Neuron (in vitro differentiated cells): ENCODE data around the gene TEX10.
"Not testable (repeated sequence)": the region's sequence is repeated elsewhere in the genome, so short reads cannot be mapped to it uniquely, and the experiment has no call there.

Experiments used
- H2AFZ ChIP-seq: one replicate; pipeline ENCODE4 v1.6.1; 2013; ENCODE audit warnings: low read depth, mild to moderate bottlenecking, inconsistent platforms, low read length, moderate library complexity
- H3K27me3 ChIP-seq: one replicate; pipeline ENCODE4 v1.6.1; 2013; ENCODE audit warnings: low read length; ENCODE audit not compliant: insufficient read depth
- H3K36me3 ChIP-seq: one replicate; pipeline ENCODE4 v1.6.1; 2013; ENCODE audit warnings: low read length; ENCODE audit not compliant: insufficient read depth
- H3K4me1 ChIP-seq: one replicate; pipeline ENCODE4 v1.6.1; 2013; ENCODE audit warnings: low read length; ENCODE audit not compliant: insufficient read depth
- H3K4me3 ChIP-seq: 2 replicates; pipeline ENCODE4 v1.5.1; 2013; ENCODE audit warnings: mild to moderate bottlenecking, low read length, moderate library complexity
- H3K9me3 ChIP-seq: one replicate; pipeline ENCODE4 v1.6.1; 2013; ENCODE audit warnings: low read length

TEX10 gene

DNA sequence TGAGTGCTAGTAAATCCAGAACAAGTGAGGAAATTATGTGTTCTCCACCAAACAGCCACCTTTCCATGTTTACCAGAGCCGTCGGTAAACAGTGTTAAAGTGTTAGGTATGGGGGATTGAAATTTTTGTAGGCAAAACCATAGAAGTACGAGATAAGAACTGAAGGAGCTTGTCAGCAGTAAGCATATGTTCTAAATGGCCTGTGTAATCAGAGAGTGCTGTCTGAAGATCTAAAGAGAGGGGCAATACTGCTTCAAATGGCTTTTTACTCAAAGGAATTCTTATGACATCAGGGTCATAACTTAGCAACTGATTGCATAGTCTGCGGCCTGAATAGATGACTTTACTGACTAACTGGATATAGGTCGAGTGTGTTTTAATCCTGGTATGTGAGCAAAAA, 13.4 kb upstream of the TEX10 start:
- Histone ChIP-seq H2AFZ (no peak overlapping the region), H3K9me3 (peaks cover 27% of the 10 kb centered on the region), H3K4me1 (peaks cover 2% of the 10 kb centered on the region), H3K27me3 (no peaks in the 10 kb centered on the region), H3K36me3 (peaks cover 6% of the 10 kb centered on the region), H3K4me3 (no peak overlapping the region)

DNA sequence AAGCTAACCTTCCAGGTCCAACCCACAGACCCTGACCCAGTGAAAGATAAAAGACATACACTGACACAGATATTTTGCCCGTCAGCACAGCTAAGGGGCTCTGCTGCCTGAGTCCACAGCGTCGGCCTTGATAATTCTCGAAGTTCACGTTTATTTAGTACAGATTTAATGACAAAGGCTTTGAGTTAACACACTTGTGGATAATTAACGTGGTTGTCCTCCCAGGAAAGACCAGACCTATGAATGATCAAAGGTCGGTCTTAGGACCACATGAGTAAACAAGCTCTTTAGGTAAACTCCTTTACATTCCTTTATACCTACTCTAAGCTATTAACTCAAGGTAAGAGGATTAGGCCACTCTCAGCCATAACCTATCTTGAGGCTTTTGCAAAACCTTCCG, 11.3 kb upstream of the TEX10 start:
- Histone ChIP-seq H3K4me1 (peaks cover 2% of the 10 kb centered on the region), H3K27me3 (no peaks in the 10 kb centered on the region), H3K9me3 (peaks cover 28% of the 10 kb centered on the region), H3K4me3 (no peak overlapping the region), H2AFZ (no peak overlapping the region), H3K36me3 (peaks cover 10% of the 10 kb centered on the region)

DNA sequence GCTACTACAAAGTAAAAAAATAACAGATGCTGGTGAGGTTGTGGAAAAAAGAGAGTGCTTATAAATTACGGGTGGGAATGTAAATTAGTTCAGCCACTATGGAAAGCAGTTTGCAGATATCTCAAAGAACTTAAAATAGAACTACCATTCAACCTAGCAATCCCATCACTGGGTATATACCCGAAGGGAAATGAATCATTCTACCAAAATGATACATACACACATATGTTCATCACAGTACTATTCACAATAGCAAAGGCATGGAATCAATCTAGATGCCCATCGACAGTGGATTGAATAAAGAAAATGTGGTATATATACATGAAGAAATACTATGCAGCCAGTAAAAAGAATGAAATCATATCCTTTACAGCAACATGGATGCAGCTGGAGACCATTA, 6.3 kb upstream of the TEX10 start:
- Histone ChIP-seq H2AFZ (no peak overlapping the region), H3K4me3 (no peak overlapping the region), H3K4me1 (peaks cover 5% of the 10 kb centered on the region), H3K27me3 (no peaks in the 10 kb centered on the region), H3K36me3 (peaks cover 15% of the 10 kb centered on the region), H3K9me3 (peaks cover 28% of the 10 kb centered on the region)

DNA sequence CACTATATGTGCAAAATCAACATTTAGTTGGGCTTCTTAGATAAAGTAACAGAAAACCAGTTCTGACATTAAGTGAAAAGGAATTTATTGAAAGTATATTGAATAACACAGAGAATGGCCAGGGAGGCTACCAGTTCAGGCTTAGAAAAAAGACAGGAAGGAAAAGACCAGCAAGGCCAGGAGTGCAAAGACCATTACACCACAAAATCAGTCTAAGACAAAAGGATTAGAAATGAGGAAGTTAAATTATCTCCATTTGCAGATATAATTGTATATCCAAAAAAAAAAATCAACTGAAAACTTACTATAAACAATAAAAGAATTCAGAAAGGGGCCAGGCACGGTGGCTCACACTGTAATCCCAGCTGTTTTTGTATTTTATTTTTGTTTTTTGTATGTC, 4.8 kb upstream of the TEX10 start:
- Histone ChIP-seq H2AFZ (no peak overlapping the region), H3K36me3 (peaks cover 15% of the 10 kb centered on the region), H3K4me1 (peaks cover 12% of the 10 kb centered on the region), H3K9me3 (peaks cover 20% of the 10 kb centered on the region), H3K27me3 (no peaks in the 10 kb centered on the region), H3K4me3 (no peak overlapping the region)

DNA sequence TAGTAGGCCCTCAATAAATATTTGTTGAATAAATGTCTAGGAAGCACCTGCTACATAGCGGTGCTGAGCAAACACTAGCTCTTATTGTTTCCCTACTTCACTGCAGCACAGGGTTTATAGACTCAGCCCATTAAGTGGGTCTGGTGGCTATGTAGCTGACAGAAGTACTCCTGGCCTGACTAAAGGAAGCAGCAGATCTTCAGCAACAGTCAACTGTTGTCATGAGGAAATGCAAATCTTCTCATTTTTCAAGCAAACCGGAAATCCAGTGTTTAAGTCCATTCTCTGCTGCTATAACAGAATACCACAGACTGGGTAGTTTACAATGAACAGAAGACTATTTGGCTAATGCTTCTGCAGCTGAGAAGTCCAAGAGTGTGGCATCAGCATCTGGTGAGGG, 2.8 kb upstream of the TEX10 start:
- Histone ChIP-seq H3K4me3 (no peak overlapping the region), H3K9me3 (peaks cover 20% of the 10 kb centered on the region), H3K36me3 (peaks cover 15% of the 10 kb centered on the region), H3K27me3 (no peaks in the 10 kb centered on the region), H3K4me1 (peaks cover 22% of the 10 kb centered on the region), H2AFZ (no peak overlapping the region)

DNA sequence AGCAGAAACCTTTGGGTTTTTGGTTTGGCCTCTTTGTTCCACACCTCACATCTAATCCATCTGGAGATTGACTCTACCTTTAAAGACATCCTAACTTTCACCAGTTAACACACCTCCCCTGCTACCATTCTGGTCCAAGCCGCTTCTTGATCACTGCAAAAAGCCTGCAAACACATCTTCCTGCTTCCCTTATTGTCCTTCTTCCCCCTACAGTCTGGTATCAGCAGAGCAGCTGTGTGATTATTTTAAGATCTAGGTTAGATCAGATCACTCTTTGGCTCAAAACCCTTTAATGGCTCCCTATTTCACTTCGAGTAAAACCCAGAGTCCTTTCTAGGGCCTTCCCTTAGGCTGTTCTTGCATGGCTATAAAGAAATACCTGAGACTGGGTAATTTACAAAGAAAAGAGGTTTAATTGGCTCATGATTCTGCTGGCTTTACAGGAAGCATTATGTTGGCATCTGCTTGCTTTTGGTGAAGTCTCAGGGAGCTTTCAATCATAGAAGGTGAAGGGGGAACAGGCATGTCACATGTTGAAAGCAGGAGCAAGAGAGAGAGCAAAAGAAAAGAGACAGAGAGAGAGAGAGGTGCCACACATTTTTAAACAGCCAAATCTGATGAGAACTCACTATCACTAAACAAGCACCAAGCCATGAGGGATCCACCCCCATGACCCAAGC, 1.5 kb upstream of the TEX10 start:
- peaks cover 18% of the 10 kb centered on the region for H3K9me3 ChIP-seq
- H3K27me3 ChIP-seq: no peaks in the 10 kb centered on the region
- H3K4me1 ChIP-seq: peaks cover 31% of the 10 kb centered on the region
- H2AFZ ChIP-seq: no peak overlapping the region
- peaks cover 13% of the 10 kb centered on the region for H3K36me3 ChIP-seq
- peak overlapping the region; percentile 87 for H3K4me3 ChIP-seq

DNA sequence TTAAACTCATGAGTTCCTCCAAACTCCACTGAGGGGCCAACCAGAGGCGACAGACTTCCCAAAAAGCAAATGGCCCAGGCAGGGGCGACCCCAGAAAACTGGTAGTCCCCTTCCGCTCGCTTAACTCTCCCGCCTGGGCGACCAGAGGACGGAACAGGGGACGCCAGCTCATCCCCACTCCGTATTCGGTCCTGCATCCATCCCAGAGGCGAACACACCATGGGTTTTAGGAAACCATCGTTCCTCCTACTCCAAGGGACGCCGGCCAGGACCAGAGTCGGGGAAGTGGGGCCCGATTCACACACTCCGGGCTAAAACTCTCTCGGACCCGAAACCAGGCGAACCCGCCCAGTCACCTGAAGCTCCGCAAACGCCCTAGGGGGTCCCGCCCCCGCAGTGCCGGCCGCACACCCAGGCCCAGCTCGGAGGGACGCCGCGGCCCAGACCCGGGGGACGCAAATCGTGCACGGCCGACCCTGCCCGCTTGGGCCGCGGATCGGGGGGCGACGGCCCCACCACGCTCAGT, 478 bp downstream of the TEX10 start:
- peak overlapping the region; percentile 88 for H2AFZ ChIP-seq
- H3K9me3 ChIP-seq: peaks cover 15% of the 10 kb centered on the region
- H3K36me3 ChIP-seq: peaks cover 13% of the 10 kb centered on the region
- H3K4me1 ChIP-seq: peaks cover 31% of the 10 kb centered on the region
- H3K27me3 ChIP-seq: no peaks in the 10 kb centered on the region
- H3K4me3 ChIP-seq: peak overlapping the region; percentile 87

DNA sequence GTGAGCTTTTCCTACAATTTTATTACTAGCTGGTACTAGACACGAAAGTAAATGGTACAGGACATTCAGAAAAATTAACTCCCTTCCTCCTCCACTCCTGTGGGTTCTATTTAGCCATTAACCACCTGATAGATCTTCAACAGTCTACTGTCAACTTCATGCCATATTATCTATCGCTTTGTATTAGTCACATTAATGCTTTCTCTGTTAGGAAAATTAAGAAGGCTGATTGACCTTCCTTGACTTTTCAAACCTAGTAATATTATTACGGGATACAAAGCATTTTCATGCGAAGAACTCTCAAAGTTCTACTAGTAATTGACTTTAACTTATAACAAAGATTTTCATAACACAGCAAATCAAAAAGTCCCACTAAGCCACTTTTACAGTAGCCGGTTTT, 1.2 kb downstream of the TEX10 start:
- peak overlapping the region; percentile 87 for H3K4me3 ChIP-seq
- H3K4me1 ChIP-seq: peaks cover 31% of the 10 kb centered on the region
- H2AFZ ChIP-seq: no peak overlapping the region
- peaks cover 15% of the 10 kb centered on the region for H3K9me3 ChIP-seq
- peaks cover 20% of the 10 kb centered on the region for H3K36me3 ChIP-seq
- H3K27me3 ChIP-seq: no peaks in the 10 kb centered on the region

DNA sequence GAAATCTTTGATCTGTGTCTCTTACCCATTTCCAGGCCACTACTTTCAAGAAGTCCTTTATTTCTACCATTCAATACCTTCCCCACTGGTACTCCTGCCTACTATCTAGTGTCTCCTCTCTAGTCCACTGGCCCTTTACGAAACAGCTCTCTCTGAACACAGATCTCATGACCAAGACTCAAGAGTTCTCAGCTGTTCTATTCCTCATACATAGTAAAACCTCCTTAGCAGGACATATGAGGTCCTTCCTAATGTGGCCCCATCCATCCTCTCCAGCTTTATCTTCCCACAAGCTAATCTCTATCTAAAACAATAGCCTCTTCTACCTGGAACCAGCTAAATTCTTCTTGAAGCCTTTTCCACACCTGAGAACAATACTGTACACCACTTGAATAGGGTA, 2.6 kb downstream of the TEX10 start:
- Histone ChIP-seq H3K27me3 (no peaks in the 10 kb centered on the region), H2AFZ (no peak overlapping the region), H3K4me3 (no peak overlapping the region), H3K36me3 (peaks cover 27% of the 10 kb centered on the region), H3K9me3 (peaks cover 10% of the 10 kb centered on the region), H3K4me1 (peaks cover 31% of the 10 kb centered on the region)

DNA sequence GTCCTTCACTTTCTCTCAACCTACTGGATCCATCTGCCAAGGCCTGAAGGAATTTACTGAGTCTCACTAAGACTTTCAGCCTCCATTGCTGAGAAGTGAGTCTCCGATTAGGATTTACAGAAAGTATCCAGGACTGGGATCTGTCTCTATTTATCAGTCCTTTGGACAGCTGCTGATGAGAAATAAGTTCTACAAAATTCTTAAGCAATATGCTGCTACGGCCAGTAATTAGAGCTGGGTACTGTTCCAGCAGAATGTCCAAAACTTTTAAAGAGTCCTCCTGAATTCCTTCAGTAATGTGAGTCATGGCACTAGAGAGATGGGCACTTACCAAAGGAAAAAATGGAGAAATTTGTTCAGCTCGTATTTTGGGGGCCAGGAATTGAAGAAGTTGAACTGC, 5.9 kb downstream of the TEX10 start:
- peaks cover 19% of the 10 kb centered on the region for H3K4me1 ChIP-seq
- H3K36me3 ChIP-seq: peaks cover 30% of the 10 kb centered on the region
- no peak overlapping the region for H3K4me3 ChIP-seq
- no peaks in the 10 kb centered on the region for H3K27me3 ChIP-seq
- no peak overlapping the region for H2AFZ ChIP-seq
- H3K9me3 ChIP-seq: peaks cover 2% of the 10 kb centered on the region

DNA sequence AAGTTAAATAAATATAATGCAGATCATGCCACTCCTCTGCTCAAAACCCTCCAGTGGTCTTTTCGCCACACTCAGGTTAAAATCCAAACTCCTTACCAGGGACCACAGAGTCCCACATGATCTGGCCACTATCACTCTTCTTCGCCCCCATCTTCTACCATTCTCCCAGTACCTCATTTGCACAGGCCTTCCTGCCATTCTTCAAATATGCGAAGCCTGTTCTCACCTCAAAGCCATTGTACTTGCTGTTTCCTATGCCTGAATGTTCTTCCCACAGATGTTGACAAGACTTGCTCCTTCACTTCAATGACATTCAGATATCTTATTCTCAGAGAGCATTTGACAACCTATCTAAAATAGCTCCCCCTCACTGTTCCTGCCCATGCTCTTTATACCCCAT, 10.9 kb downstream of the TEX10 start:
- Histone ChIP-seq H2AFZ (no peak overlapping the region), H3K9me3 (no peaks in the 10 kb centered on the region), H3K4me1 (no peaks in the 10 kb centered on the region), H3K36me3 (peaks cover 32% of the 10 kb centered on the region), H3K4me3 (no peak overlapping the region), H3K27me3 (no peaks in the 10 kb centered on the region)

DNA sequence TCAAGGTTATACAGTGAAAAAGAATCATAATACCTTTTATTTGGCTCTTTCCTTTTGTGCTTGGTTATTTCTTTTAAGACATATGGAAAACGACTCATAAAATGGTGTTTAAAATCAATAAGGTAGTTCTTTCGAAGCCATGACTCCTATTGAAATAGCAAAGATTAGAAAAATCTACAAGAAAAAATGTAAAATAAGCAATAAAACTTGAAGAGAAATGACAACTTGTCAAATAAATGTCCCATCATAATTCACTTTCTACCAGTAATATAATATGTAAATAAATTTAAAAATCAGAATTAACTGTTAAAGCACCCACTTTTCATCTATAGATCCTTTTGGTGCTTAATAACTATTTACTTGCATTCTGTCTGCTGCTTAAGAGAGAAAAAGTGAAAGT, 12.5 kb downstream of the TEX10 start:
- H3K4me1 ChIP-seq: no peaks in the 10 kb centered on the region
- no peaks in the 10 kb centered on the region for H3K27me3 ChIP-seq
- H3K4me3 ChIP-seq: no peak overlapping the region
- peaks cover 22% of the 10 kb centered on the region for H3K36me3 ChIP-seq
- no peaks in the 10 kb centered on the region for H3K9me3 ChIP-seq
- no peak overlapping the region for H2AFZ ChIP-seq

DNA sequence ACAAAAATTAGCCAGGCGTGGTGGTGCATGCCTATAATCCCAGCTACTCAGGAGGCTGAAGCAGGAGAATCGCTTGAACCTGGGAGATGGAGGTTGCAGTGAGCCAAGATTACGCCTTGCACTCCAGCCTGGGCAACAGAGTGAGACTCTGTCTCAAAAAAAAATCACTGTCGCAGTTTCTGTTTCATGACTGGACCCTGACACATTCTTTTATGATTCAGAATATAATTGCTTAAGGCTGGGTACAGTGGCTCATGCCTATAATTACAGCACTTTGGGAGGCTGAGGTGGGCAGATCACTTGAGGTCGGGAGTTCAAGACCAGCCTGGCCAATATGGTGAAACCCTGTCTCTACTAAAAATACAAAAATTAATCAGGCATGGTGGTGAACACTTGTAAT, 14.0 kb downstream of the TEX10 start:
- H2AFZ ChIP-seq, H3K4me1 ChIP-seq, H3K9me3 ChIP-seq, H3K4me3 ChIP-seq, H3K27me3 ChIP-seq: not testable (repeated sequence)
- peaks cover 17% of the 10 kb centered on the region for H3K36me3 ChIP-seq
